Fibroblast of lung (primary cell): Measurements from ENCODE around the gene CTDSPL. TPM values are rescaled to one million over a fixed set of nuclear protein-coding genes. Genes with fewer than 3 reads are reported as not detected.

Experiments
- DNase-seq, 2 donors: peaks; one replicate each; pipeline versions ENCODE4 v3.0.0 to v3.0.0-alpha.2; 2010; ENCODE audit warnings: low read depth in 2 of 2
- H2AFZ ChIP-seq: 2 replicates; pipeline ENCODE4 v1.5.1; 2012; ENCODE audit warnings: low read length, control low read depth, inconsistent platforms
- H3K27ac ChIP-seq: 2 replicates; pipeline ENCODE4 v1.5.1; 2011; ENCODE audit warnings: low read length, control low read depth; ENCODE audit not compliant: insufficient read depth
- H3K27me3 ChIP-seq: 2 replicates; pipeline ENCODE4 v1.5.1; 2011; ENCODE audit warnings: mild to moderate bottlenecking, low read length; ENCODE audit not compliant: control insufficient read depth, insufficient read depth
- H3K36me3 ChIP-seq: 2 replicates; pipeline ENCODE4 v1.5.1; 2011; ENCODE audit warnings: low read length; ENCODE audit not compliant: control insufficient read depth, insufficient read depth
- H3K4me1 ChIP-seq: 2 replicates; pipeline ENCODE4 v1.5.1; 2011; ENCODE audit warnings: low read length; ENCODE audit not compliant: control insufficient read depth, insufficient read depth; ENCODE audit errors: extremely low read depth
- H3K4me2 ChIP-seq: 2 replicates; pipeline ENCODE4 v1.5.1; 2011; ENCODE audit warnings: low read length, control low read depth; ENCODE audit not compliant: insufficient read depth; ENCODE audit errors: extremely low read depth
- H3K4me3 ChIP-seq, 4 experiments: fragments of 200-600 bp in 1 of 4; sonication (generic) in 1 of 4; replicated peaks in 1 of 4; 2 replicates each; pipeline ENCODE4 v1.5.1; 2011 to 2016; ENCODE audit warnings: low read length in 4 of 4, low read depth in 3 of 4, mild to moderate bottlenecking in 3 of 4, control low read depth in 2 of 4, inconsistent platforms in 1 of 4, mixed read lengths in 1 of 4; ENCODE audit not compliant: insufficient read depth in 1 of 4; ENCODE audit errors: control extremely low read depth in 1 of 4
- H3K79me2 ChIP-seq: 2 replicates; pipeline ENCODE4 v1.5.1; 2012; ENCODE audit warnings: mild to moderate bottlenecking, low read length, inconsistent platforms; ENCODE audit not compliant: control insufficient read depth, insufficient read depth
- H3K9ac ChIP-seq: 2 replicates; pipeline ENCODE4 v1.5.1; 2011; ENCODE audit warnings: mild to moderate bottlenecking, low read length, control low read depth; ENCODE audit not compliant: insufficient read depth
- H3K9me3 ChIP-seq: 2 replicates; pipeline ENCODE4 v1.5.1; 2012; ENCODE audit warnings: low read depth, low read length; ENCODE audit not compliant: control insufficient read depth, insufficient read depth
- H4K20me1 ChIP-seq: 2 replicates; pipeline ENCODE4 v1.5.1; 2011; ENCODE audit warnings: low read length; ENCODE audit not compliant: control insufficient read depth, insufficient read depth; ENCODE audit errors: extremely low read depth
- EZH2 ChIP-seq: IDR thresholded peaks from 2 replicates; pipeline ENCODE4 v1.5.1; 2012; ENCODE audit warnings: low read length, control low read depth, mild to moderate bottlenecking; ENCODE audit errors: missing control alignments
- polyA plus RNA-seq, 2 donors: library from polyadenylated mRNA; depleted of rRNA in 1 of 2; stranded (reverse) in 1 of 2; unstranded in 1 of 2; fragments of >200 nt; gene quantifications; 2 replicates each; pipeline ENCODE4 v1.2.1, GENCODE V29; 2011 to 2012; ENCODE audit warnings: missing spikeins in 1 of 2
- total RNA-seq: library from RNA; depleted of rRNA; stranded (reverse); fragments of >200 nt; gene quantifications from 2 replicates; pipeline ENCODE4 v1.2.1, GENCODE V29; 2014
- TF ChIP-seq, protein P1 (sequence below), 2 donors: IDR thresholded peaks in 1 of 2; conservative IDR thresholded peaks in 1 of 2; 1 replicate in 1 of 2; 2 replicates in 1 of 2; pipeline ENCODE4 v1.5.1; 2011 to 2012; ENCODE audit warnings: low read length in 2 of 2, control low read depth in 1 of 2, inconsistent platforms in 1 of 2, low read depth in 1 of 2, mild to moderate bottlenecking in 1 of 2

Gene CTDSPL
- total and polyA plus RNA-seq, 2 donors (not counting 1 experiment from before 2014, with no cell fraction given): 34.0 to 51.5 TPM

DNA sequence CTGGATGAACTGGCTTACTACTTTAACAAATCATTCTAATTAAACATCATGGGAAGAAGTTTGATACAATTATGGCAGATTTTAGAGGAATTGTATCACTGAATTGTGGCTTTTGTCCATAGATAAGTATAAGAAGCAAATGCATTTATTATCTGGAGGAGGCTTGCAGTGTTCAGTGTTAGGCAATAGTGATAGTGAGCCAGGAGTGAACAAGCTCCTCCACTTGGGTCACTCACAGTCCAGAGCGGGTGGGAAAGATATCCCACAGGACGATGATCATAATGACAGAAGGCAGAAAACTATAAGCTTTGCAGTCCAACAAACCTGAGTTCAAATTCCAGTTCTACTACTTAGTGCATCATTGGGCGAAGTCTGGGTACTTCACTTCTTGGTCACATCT is 64.9 kb downstream of the CTDSPL start:
- TF ChIP-seq, protein P1, sequence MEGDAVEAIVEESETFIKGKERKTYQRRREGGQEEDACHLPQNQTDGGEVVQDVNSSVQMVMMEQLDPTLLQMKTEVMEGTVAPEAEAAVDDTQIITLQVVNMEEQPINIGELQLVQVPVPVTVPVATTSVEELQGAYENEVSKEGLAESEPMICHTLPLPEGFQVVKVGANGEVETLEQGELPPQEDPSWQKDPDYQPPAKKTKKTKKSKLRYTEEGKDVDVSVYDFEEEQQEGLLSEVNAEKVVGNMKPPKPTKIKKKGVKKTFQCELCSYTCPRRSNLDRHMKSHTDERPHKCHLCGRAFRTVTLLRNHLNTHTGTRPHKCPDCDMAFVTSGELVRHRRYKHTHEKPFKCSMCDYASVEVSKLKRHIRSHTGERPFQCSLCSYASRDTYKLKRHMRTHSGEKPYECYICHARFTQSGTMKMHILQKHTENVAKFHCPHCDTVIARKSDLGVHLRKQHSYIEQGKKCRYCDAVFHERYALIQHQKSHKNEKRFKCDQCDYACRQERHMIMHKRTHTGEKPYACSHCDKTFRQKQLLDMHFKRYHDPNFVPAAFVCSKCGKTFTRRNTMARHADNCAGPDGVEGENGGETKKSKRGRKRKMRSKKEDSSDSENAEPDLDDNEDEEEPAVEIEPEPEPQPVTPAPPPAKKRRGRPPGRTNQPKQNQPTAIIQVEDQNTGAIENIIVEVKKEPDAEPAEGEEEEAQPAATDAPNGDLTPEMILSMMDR (conservative IDR thresholded peaks at IDR 0.05 in 1 of 2, IDR thresholded peaks at IDR 0.05 in 1 of 2; ENCODE audit: low read depth in 1 of 2, low read length in 2 of 2): no peak
- TF ChIP-seq EZH2: no peak
- H3K9me3 ChIP-seq: no peaks in the 10 kb centered on the region
- H3K36me3 ChIP-seq: no peaks in the 10 kb centered on the region
- H3K27me3 ChIP-seq: no peaks in the 10 kb centered on the region
- no peaks in the 10 kb centered on the region for H4K20me1 ChIP-seq
- H3K79me2 ChIP-seq: peaks cover 15% of the 10 kb centered on the region
- H3K27ac ChIP-seq: no peak overlapping the region
- peaks cover 19% of the 10 kb centered on the region for H3K4me1 ChIP-seq
- H3K4me3 ChIP-seq: no peak overlapping the region
- H3K4me2 ChIP-seq: no peak overlapping the region
- H3K9ac ChIP-seq: no peak overlapping the region
- no peak overlapping the region for H2AFZ ChIP-seq
- DNase-seq: no peak

- Histone ChIP-seq H3K27me3 (no peaks in the 10 kb centered on the region), H4K20me1 (no peaks in the 10 kb centered on the region), H3K9ac (no peak overlapping the region), H2AFZ (no peak overlapping the region), H3K9me3 (no peaks in the 10 kb centered on the region), H3K79me2 (peaks cover 17% of the 10 kb centered on the region), H3K4me1 (peaks cover 7% of the 10 kb centered on the region), H3K27ac (no peak overlapping the region), H3K4me2 (no peak overlapping the region), H3K36me3 (no peaks in the 10 kb centered on the region), H3K4me3 (no peak overlapping the region)
- no peak for DNase-seq
- TF ChIP-seq EZH2: no peak
- TF ChIP-seq, protein P1 (conservative IDR thresholded peaks at IDR 0.05 in 1 of 2, IDR thresholded peaks at IDR 0.05 in 1 of 2; ENCODE audit: low read depth in 1 of 2, low read length in 2 of 2): no peak
Measured at GRCh38 chr3:37930495-37930894, 68.8 kb downstream of the CTDSPL start.

GRCh38 chr3:37932505-37932904 is 70.8 kb downstream of the CTDSPL start:
- H4K20me1 ChIP-seq: no peaks in the 10 kb centered on the region
- TF ChIP-seq, protein P1 (conservative IDR thresholded peaks at IDR 0.05 in 1 of 2, IDR thresholded peaks at IDR 0.05 in 1 of 2; ENCODE audit: low read depth in 1 of 2, low read length in 2 of 2): no peak
- TF ChIP-seq EZH2: no peak
- H3K4me2 ChIP-seq: no peak overlapping the region
- no peaks in the 10 kb centered on the region for H3K27me3 ChIP-seq
- H3K79me2 ChIP-seq: peaks cover 11% of the 10 kb centered on the region
- no peak overlapping the region for H3K9ac ChIP-seq
- DNase-seq: no peak
- H3K9me3 ChIP-seq: no peaks in the 10 kb centered on the region
- H3K4me1 ChIP-seq: peaks cover 18% of the 10 kb centered on the region
- H3K27ac ChIP-seq: no peak overlapping the region
- no peaks in the 10 kb centered on the region for H3K36me3 ChIP-seq
- no peak overlapping the region for H2AFZ ChIP-seq
- no peak overlapping the region for H3K4me3 ChIP-seq
